ENCODE data around the gene FLNB. TPM values are rescaled to one million over a fixed set of nuclear protein-coding genes. Genes with fewer than 3 reads are reported as not detected.
A peak's percentile ranks its signal among the peaks of the same experiment; 100 is the strongest.

Gene FLNB
- total RNA-seq, 2 donors from 2014 or later: 212 to 221 TPM

DNA sequence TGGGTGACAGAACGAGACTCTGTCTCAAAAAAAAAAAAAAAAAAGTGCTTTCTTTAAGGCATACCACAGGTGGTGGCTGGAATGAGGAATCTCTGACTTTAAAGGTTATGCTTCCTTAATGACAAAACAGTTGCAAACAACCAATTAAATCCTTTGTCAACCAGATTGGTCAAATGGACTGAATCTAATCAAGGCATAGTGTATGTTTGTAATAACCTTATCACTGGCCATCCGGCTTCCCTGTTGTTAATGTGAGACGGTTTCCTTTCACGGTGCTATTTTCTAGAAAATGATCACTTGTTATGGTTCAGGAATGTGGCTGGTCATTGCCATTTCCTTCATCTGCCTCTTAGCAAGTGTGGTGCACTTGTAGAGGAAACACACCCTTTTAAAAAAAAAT lies 75.9 kb downstream of the FLNB start:
- Mint-ChIP-seq H3K4me3 (no peak overlapping the region), H3K27me3 (ENCODE audit: insufficient read depth) (no peaks in the 10 kb centered on the region), H3K4me1 (no peaks in the 10 kb centered on the region), H3K27ac (no peak overlapping the region), H3K36me3 (ENCODE audit: low read depth) (peaks cover 49% of the 10 kb centered on the region), H3K9me3 (no peaks in the 10 kb centered on the region)
- TF ChIP-seq CTCF (conservative IDR thresholded peaks at IDR 0.05): no peak
- Histone ChIP-seq H3K9me3 (ENCODE audit: control insufficient read depth, low read length) (no peaks in the 10 kb centered on the region), H3K27ac (ENCODE audit: low read depth, low read length) (no peak overlapping the region), H3K27me3 (ENCODE audit: control insufficient read depth, insufficient read depth, low read length, poor library complexity, severe bottlenecking) (no peaks in the 10 kb centered on the region), H3K36me3 (ENCODE audit: control insufficient read depth, insufficient read depth, low read length) (peaks cover 93% of the 10 kb centered on the region), H3K9ac (ENCODE audit: extremely low read depth, low read length, poor library complexity, severe bottlenecking) (no peak overlapping the region), H3K4me3 (ENCODE audit: low read length) (no peak overlapping the region), H3K4me1 (ENCODE audit: control insufficient read depth, insufficient read depth, low read length) (no peaks in the 10 kb centered on the region)
- 92 to 95% methylated on average over 2 to 4 of the region's 4 CpGs for WGBS, 2 experiments (ENCODE audit: insufficient coverage in 1 of 2, insufficient read length in 1 of 2)
- DNase-seq: no peak

- Mint-ChIP-seq H3K4me1 (no peaks in the 10 kb centered on the region), H3K36me3 (ENCODE audit: low read depth) (peaks cover 42% of the 10 kb centered on the region), H3K9me3 (no peaks in the 10 kb centered on the region), H3K27ac (peak overlapping the region; percentile 45), H3K4me3 (no peak overlapping the region), H3K27me3 (ENCODE audit: insufficient read depth) (no peaks in the 10 kb centered on the region)
- DNase-seq: no peak
- Histone ChIP-seq H3K9ac (ENCODE audit: extremely low read depth, low read length, poor library complexity, severe bottlenecking) (no peak overlapping the region), H3K27me3 (ENCODE audit: control insufficient read depth, insufficient read depth, low read length, poor library complexity, severe bottlenecking) (no peaks in the 10 kb centered on the region), H3K36me3 (ENCODE audit: control insufficient read depth, insufficient read depth, low read length) (peaks cover 93% of the 10 kb centered on the region), H3K4me3 (ENCODE audit: low read length) (no peak overlapping the region), H3K9me3 (ENCODE audit: control insufficient read depth, low read length) (no peaks in the 10 kb centered on the region), H3K4me1 (ENCODE audit: control insufficient read depth, insufficient read depth, low read length) (no peaks in the 10 kb centered on the region), H3K27ac (ENCODE audit: low read depth, low read length) (no peak overlapping the region)
- 95 to 96% methylated on average over 5 of the region's 5 CpGs for WGBS, 2 experiments (ENCODE audit: insufficient coverage in 1 of 2, insufficient read length in 1 of 2)
- TF ChIP-seq CTCF (conservative IDR thresholded peaks at IDR 0.05): no peak
Measured at GRCh38 chr3:58084788-58085543, 76.7 kb downstream of the FLNB start.

DNA sequence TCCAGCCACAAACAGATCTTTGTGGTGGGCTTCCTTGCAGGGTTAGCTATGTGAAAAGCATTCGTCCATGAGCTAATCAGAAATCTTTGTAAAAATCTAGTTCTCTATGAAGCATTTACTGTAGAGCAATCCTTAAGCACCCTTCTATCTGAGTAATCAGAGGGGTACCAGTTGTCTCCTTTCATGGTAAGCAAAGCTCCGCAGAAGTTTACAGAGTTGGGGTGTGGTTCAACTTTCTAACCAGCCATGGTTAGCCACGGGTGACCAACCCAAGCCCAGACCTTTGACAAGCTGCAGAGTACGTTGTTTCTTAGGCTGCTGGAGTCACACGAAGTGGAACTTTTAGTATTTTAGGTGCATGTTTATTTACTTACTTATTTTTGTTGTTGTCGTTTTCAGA lies 77.4 kb downstream of the FLNB start:
- no peak overlapping the region for H3K9ac ChIP-seq (ENCODE audit: extremely low read depth, low read length, poor library complexity, severe bottlenecking)
- no peak overlapping the region for H3K27ac ChIP-seq (ENCODE audit: low read depth, low read length)
- no peak for TF ChIP-seq CTCF (conservative IDR thresholded peaks at IDR 0.05)
- no peaks in the 10 kb centered on the region for H3K9me3 ChIP-seq (ENCODE audit: control insufficient read depth, low read length)
- Mint-ChIP-seq H3K27ac (peak overlapping the region; percentile 45), H3K27me3 (ENCODE audit: insufficient read depth) (no peaks in the 10 kb centered on the region), H3K9me3 (no peaks in the 10 kb centered on the region), H3K4me3 (no peak overlapping the region), H3K4me1 (no peaks in the 10 kb centered on the region), H3K36me3 (ENCODE audit: low read depth) (peaks cover 44% of the 10 kb centered on the region)
- 95 to 98% methylated on average over 6 of the region's 6 CpGs for WGBS, 2 experiments (ENCODE audit: insufficient coverage in 1 of 2, insufficient read length in 1 of 2)
- H3K36me3 ChIP-seq (ENCODE audit: control insufficient read depth, insufficient read depth, low read length): peaks cover 96% of the 10 kb centered on the region
- no peaks in the 10 kb centered on the region for H3K27me3 ChIP-seq (ENCODE audit: control insufficient read depth, insufficient read depth, low read length, poor library complexity, severe bottlenecking)
- H3K4me1 ChIP-seq (ENCODE audit: control insufficient read depth, insufficient read depth, low read length): no peaks in the 10 kb centered on the region
- DNase-seq: no peak
- H3K4me3 ChIP-seq (ENCODE audit: low read length): no peak overlapping the region
